ENCODE data around the gene MBD4. TPM values are rescaled to one million over a fixed set of nuclear protein-coding genes. Genes with fewer than 3 reads are reported as not detected.
"Not testable (repeated sequence)": the region's sequence is repeated elsewhere in the genome, so short reads cannot be mapped to it uniquely, and the experiment has no call there.

Gene MBD4
- total RNA-seq, 1 experiment from 2014 or later, result 40.1 TPM

- H4K91ac ChIP-seq (ENCODE audit: insufficient read length, low read depth, low read length), result no peak overlapping the region
- no peak overlapping the region for H2BK15ac ChIP-seq (ENCODE audit: low read depth, low read length)
- no peak overlapping the region for H2BK120ac ChIP-seq (ENCODE audit: low read depth, low read length, poor library complexity, severe bottlenecking)
- H3K79me2 ChIP-seq (ENCODE audit: insufficient read depth, low read length), result peaks cover 16% of the 10 kb centered on the region; the same call in 1 of the 2 replicates
- no peaks in the 10 kb centered on the region for H3K9me3 ChIP-seq (ENCODE audit: control insufficient read depth, low read depth, low read length)
- no peaks in the 10 kb centered on the region for H3K27me3 ChIP-seq (ENCODE audit: insufficient read depth, low read length)
- no peak overlapping the region for H3K23ac ChIP-seq (ENCODE audit: insufficient read length, low read depth, low read length)
- H2AFZ ChIP-seq (ENCODE audit: low read length), result no peak overlapping the region
- Mint-ChIP-seq H3K27me3 (ENCODE audit: low read depth) (no peaks in the 10 kb centered on the region), H3K9me3 (no peaks in the 10 kb centered on the region), H3K36me3 (ENCODE audit: insufficient read depth in 1 of 3, low read depth in 3 of 3) (peaks cover 30 to 70% (median 62%) of the 10 kb centered on the region in 3 experiments; a peak in 6 of 7 replicates), H3K4me1 (peaks cover 9 to 23% of the 10 kb centered on the region in 2 experiments), H3K27ac (no peak overlapping the region), H3K4me3 (no peak overlapping the region)
- no peak for TF ChIP-seq CTCF (conservative IDR thresholded peaks at IDR 0.05)
- no peak overlapping the region for H3K56ac ChIP-seq (ENCODE audit: insufficient read length, low read depth, low read length)
- WGBS (ENCODE audit: extremely low coverage, insufficient read length, low lambda C conversion rate), result no CpG with 5 or more reads among the region's 6 CpGs
- H4K20me1 ChIP-seq (ENCODE audit: control insufficient read depth, insufficient read depth, insufficient read length), result no peaks in the 10 kb centered on the region
- no peak overlapping the region for H3T11ph ChIP-seq (ENCODE audit: low read length)
- no peak overlapping the region for H3K14ac ChIP-seq (ENCODE audit: insufficient read depth, low read length)
- no peak overlapping the region for H4K8ac ChIP-seq (replicated peaks; ENCODE audit: insufficient read length, low read depth, low read length)
- H3K18ac ChIP-seq (ENCODE audit: insufficient read length, low read depth, low read length), result no peak overlapping the region
- H2BK12ac ChIP-seq (ENCODE audit: insufficient read length, low read depth, low read length), result no peak overlapping the region
- H3K23me2 ChIP-seq (ENCODE audit: insufficient read length, low read depth, low read length, poor library complexity, severe bottlenecking), result no peaks in the 10 kb centered on the region
- H2BK5ac ChIP-seq (ENCODE audit: insufficient read length, low read length), result no peak overlapping the region
- H3K27ac ChIP-seq (ENCODE audit: insufficient read length, low read depth, low read length), result no peak overlapping the region
- peaks cover 8% of the 10 kb centered on the region for H3K79me1 ChIP-seq (ENCODE audit: insufficient read depth, low read depth, low read length, poor library complexity, severe bottlenecking)
- no peak overlapping the region for H3K4ac ChIP-seq (ENCODE audit: low read depth, low read length)
- no peak overlapping the region for H2BK20ac ChIP-seq (ENCODE audit: low read depth, low read length, poor library complexity, severe bottlenecking)
- H3K4me2 ChIP-seq (ENCODE audit: insufficient read depth, insufficient read length, low read length), result no peak overlapping the region
- H3K9ac ChIP-seq (ENCODE audit: extremely low read depth, insufficient read length, low read length), result no peak overlapping the region
- no peak overlapping the region for H2AK5ac ChIP-seq (ENCODE audit: insufficient read length, low read length)
- DNase-seq, result no peak
- peaks cover 3% of the 10 kb centered on the region; the same call in 1 of the 2 replicates for H3K4me1 ChIP-seq (ENCODE audit: insufficient read depth, low read length)
- no peak overlapping the region for H4K5ac ChIP-seq (ENCODE audit: insufficient read length, low read depth, low read length)
Observed at GRCh38 chr3:129393271-129393670, 46.5 kb downstream of the MBD4 start.

GRCh38 chr3:129392106-129392887, 47.5 kb downstream of the MBD4 start:
- not testable (repeated sequence) for H3K79me1 ChIP-seq (ENCODE audit: insufficient read depth, low read depth, low read length, poor library complexity, severe bottlenecking); H3K27ac ChIP-seq (ENCODE audit: insufficient read length, low read depth, low read length); H2AK5ac ChIP-seq (ENCODE audit: insufficient read length, low read length); H2AFZ ChIP-seq (ENCODE audit: low read length); H2BK120ac ChIP-seq (ENCODE audit: low read depth, low read length, poor library complexity, severe bottlenecking); H3K4ac ChIP-seq (ENCODE audit: low read depth, low read length); H3K9ac ChIP-seq (ENCODE audit: extremely low read depth, insufficient read length, low read length); H3T11ph ChIP-seq (ENCODE audit: low read length); H3K79me2 ChIP-seq (ENCODE audit: insufficient read depth, low read length); H3K4me1 ChIP-seq (ENCODE audit: insufficient read depth, low read length); H4K5ac ChIP-seq (ENCODE audit: insufficient read length, low read depth, low read length); H4K20me1 ChIP-seq (ENCODE audit: control insufficient read depth, insufficient read depth, insufficient read length); H4K91ac ChIP-seq (ENCODE audit: insufficient read length, low read depth, low read length); H3K27ac Mint-ChIP-seq; H3K4me2 ChIP-seq (ENCODE audit: insufficient read depth, insufficient read length, low read length); H2BK15ac ChIP-seq (ENCODE audit: low read depth, low read length); H3K23ac ChIP-seq (ENCODE audit: insufficient read length, low read depth, low read length); H3K27me3 ChIP-seq (ENCODE audit: insufficient read depth, low read length); H3K9me3 Mint-ChIP-seq; H2BK12ac ChIP-seq (ENCODE audit: insufficient read length, low read depth, low read length); H3K18ac ChIP-seq (ENCODE audit: insufficient read length, low read depth, low read length); H3K4me3 Mint-ChIP-seq; H2BK5ac ChIP-seq (ENCODE audit: insufficient read length, low read length); DNase-seq; H3K56ac ChIP-seq (ENCODE audit: insufficient read length, low read depth, low read length); H3K9me3 ChIP-seq (ENCODE audit: control insufficient read depth, low read depth, low read length); H3K14ac ChIP-seq (ENCODE audit: insufficient read depth, low read length); H3K23me2 ChIP-seq (ENCODE audit: insufficient read length, low read depth, low read length, poor library complexity, severe bottlenecking); H3K27me3 Mint-ChIP-seq (ENCODE audit: low read depth); H4K8ac ChIP-seq (replicated peaks; ENCODE audit: insufficient read length, low read depth, low read length); H2BK20ac ChIP-seq (ENCODE audit: low read depth, low read length, poor library complexity, severe bottlenecking)
- Mint-ChIP-seq H3K36me3 (ENCODE audit: insufficient read depth in 1 of 3, low read depth in 3 of 3) (peaks cover 37 to 78% (median 69%) of the 10 kb centered on the region in 3 experiments; a peak in 6 of 7 replicates), H3K4me1 (peaks cover 6 to 23% of the 10 kb centered on the region in 2 experiments)
- no CpG with 5 or more reads among the region's 8 CpGs for WGBS (ENCODE audit: extremely low coverage, insufficient read length, low lambda C conversion rate)

All from H9 (cell line).